Right hindlimb (tissue), 1 donor: ENCODE measurements around the gene OR5AU1.
"Not testable (repeated sequence)": the region's sequence is repeated elsewhere in the genome, so short reads cannot be mapped to it uniquely, and the experiment has no call there.

Experiments used
- DNase-seq: peaks from one replicate; pipeline ENCODE4 v3.0.0-alpha.2; 2018

OR5AU1 gene

GRCh38 chr14:21169573-21169972 is 13.7 kb upstream of the OR5AU1 start:
- no peak for DNase-seq

GRCh38 chr14:21168055-21168454 is 12.2 kb upstream of the OR5AU1 start:
- no peak for DNase-seq

GRCh38 chr14:21165670-21166069 is 9.8 kb upstream of the OR5AU1 start:
- DNase-seq: not testable (repeated sequence)

GRCh38 chr14:21165002-21165605 is 9.2 kb upstream of the OR5AU1 start:
- DNase-seq: not testable (repeated sequence)

- no peak for DNase-seq
Measured at GRCh38 chr14:21163871-21164291, 8.0 kb upstream of the OR5AU1 start.

GRCh38 chr14:21162081-21162480 is 6.2 kb upstream of the OR5AU1 start:
- DNase-seq: no peak

GRCh38 chr14:21160061-21160610 is 4.3 kb upstream of the OR5AU1 start:
- no peak for DNase-seq

GRCh38 chr14:21158175-21158574 is 2.3 kb upstream of the OR5AU1 start:
- DNase-seq: not testable (repeated sequence)

- DNase-seq: no peak
Measured at GRCh38 chr14:21149641-21150367, 6.1 kb downstream of the OR5AU1 start.

GRCh38 chr14:21145437-21145836 is 10.4 kb downstream of the OR5AU1 start:
- no peak for DNase-seq

GRCh38 chr14:21142357-21142756 is 13.5 kb downstream of the OR5AU1 start:
- no peak for DNase-seq

GRCh38 chr14:21136024-21136423 is 19.8 kb downstream of the OR5AU1 start:
- no peak for DNase-seq

GRCh38 chr14:21133901-21134300 is 22.0 kb downstream of the OR5AU1 start:
- no peak for DNase-seq

- DNase-seq: no peak
Measured at GRCh38 chr14:21123429-21123828, 32.4 kb downstream of the OR5AU1 start.

GRCh38 chr14:21121122-21121521 is 34.7 kb downstream of the OR5AU1 start:
- DNase-seq: no peak

- no peak for DNase-seq
Measured at GRCh38 chr14:21120686-21121085, 35.2 kb downstream of the OR5AU1 start.

- DNase-seq: no peak
Measured at GRCh38 chr14:21118933-21119332, 36.9 kb downstream of the OR5AU1 start.

- DNase-seq: no peak
Measured at GRCh38 chr14:21113369-21113768, 42.5 kb downstream of the OR5AU1 start.

GRCh38 chr14:21112255-21112654 is 43.6 kb downstream of the OR5AU1 start:
- no peak for DNase-seq

GRCh38 chr14:21109377-21110138 is 46.3 kb downstream of the OR5AU1 start:
- no peak for DNase-seq

GRCh38 chr14:21108791-21109190 is 47.1 kb downstream of the OR5AU1 start:
- DNase-seq: no peak

- no peak for DNase-seq
Measured at GRCh38 chr14:21107283-21107800, 48.5 kb downstream of the OR5AU1 start.
